GM12801 (cell line): ENCODE results near the gene ECE2.

Experiments
- CTCF ChIP-seq: IDR thresholded peaks from one replicate; pipeline ENCODE4 v1.5.1; 2011; ENCODE audit warnings: control low read depth; ENCODE audit not compliant: insufficient read length; ENCODE audit errors: extremely low read depth

Gene ECE2

GRCh38 chr3:184241447-184242296 lies 34.1 kb upstream of the ECE2 start:
- TF ChIP-seq CTCF: no peak

GRCh38 chr3:184242297-184242685 lies 33.5 kb upstream of the ECE2 start:
- TF ChIP-seq CTCF: no peak

DNA sequence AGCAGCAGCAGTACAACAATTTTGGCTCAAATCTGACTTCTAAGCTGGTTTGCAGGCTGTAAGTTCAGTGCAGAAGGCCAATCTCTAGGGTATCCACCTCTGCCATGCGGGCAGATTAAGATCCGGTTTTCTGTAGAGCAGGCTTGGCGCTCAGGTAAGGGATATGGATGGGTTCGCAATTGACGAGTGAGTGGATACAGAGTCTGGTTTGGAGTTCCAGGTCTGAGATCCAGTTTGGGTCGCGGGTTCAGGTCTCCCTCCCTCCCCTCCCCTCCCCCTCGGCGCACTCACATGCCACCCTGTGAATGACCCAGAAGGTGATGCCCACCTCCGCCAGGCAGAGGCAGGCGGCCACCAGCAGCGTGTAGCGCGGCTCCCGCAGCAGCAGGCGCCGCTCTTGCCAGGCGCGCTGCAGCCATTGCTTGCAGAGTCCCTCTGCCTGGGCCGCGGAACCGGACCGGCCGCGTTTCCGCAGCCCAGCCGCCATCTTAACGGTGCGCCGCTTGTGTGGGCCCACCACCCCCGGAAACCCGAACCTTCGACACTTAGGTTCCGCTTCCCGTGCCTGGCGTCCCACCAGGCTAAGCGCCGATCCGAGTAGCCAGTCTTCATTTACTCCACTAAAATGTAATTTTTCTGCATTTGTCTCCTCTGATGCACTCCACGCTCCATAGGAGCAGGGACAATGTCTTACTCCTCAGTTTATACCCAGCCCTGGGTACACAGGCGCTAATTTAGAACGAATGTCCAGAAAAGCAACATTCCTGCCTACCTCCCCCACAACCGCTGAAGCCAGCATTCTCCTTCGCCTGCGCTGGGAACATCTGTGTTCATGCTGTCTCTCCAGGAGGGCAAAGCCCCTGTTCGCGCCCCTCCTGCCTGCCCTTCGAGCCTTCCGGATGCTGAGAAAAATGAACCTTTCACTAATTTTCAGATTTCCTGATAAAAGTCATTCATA lies 27.1 kb upstream of the ECE2 start, which contains the start of gene ALG3:
Gene ALG3, minus strand, starts transcription at position 509 of the 958 bp plus-strand sequence. Its CDS starts 22 bp downstream, at position 487.
- TF ChIP-seq CTCF: no peak

GRCh38 chr3:184249412-184250166 lies 26.2 kb upstream of the ECE2 start, which contains the start of gene EEF1AKMT4:
Gene EEF1AKMT4 (plus strand): TSS chr3:184249672. CDS start chr3:184249695, 23 bp downstream.
- TF ChIP-seq CTCF: no peak

- peak; percentile 64 for TF ChIP-seq CTCF
Measured at GRCh38 chr3:184250167-184250828, 25.5 kb upstream of the ECE2 start.

DNA sequence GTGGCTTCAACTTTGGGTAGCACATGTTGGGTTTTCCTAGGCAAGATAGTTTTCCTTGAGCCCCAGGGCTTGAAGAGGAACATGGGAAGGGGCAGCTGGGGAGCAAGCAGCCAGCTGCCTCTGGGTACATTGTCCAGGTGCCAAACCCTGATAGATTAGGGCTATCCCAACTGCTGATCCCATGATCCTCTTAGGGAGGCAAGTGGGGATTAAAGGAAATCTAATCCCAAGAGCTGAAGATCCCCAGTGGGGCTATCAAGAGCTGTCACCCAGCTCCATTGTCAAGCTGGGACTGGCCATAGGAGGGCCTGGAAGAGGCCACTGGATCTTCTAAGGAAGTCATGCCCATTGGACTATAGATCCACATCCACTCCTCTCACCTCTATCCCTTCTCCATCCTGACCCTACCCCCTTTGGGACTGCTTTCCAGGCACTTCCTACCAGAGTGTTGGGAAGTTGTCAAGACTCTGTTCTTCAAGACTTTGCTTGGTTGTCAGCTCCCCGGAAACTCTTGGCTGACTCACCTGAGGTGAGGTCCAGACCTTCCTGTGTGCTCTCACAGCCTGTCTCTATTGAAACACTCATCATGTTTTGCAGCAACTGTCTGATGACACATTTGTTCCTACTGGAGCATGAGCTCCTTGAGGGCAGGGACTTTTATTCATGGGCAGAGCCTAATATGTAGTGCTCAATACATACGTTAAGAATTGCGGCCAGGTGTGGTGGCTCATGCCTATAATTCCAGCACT lies 20.4 kb upstream of the ECE2 start:
- TF ChIP-seq CTCF: no peak
